DMS79 treated with DMSO at 0.1 percent for 48 hours (cell line): ENCODE data around the gene CACNA1I.

ENCODE experiments used
- DNase-seq: peaks from one replicate; lab custom pipeline; 2025; lab: John Stamatoyannopoulos, UW

Gene CACNA1I

DNA sequence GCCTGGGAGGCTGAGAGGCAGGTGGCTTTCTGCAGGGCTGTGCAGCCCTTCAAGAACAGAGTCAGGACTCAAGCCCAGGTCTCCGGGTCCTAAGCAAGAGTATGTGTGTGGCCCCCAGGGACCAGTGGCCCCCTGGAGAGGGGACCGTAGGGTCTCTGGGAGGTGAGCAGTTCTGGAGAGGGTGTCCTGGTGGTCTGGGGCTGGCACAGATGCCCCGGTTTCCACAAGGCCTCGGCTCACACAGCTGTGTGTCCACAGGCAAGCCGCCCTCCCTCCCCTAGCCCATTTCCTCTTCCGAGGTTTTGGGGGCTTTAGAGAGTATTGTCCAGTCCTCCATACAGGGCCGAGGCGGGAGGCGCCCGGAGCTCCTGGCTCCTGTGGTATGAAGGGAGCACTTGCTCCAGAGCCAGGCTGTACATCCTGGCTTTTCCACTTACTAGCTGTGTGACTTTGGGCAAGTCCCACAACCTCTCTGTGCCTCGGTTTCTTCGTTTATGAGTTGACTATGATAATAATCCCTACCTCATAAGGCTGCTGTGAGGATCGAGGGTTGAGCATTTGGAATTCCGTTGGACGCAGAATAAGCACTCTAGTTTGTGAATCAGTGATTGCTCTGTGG, 34.6 kb upstream of the CACNA1I start:
- DNase-seq = no peak

DNA sequence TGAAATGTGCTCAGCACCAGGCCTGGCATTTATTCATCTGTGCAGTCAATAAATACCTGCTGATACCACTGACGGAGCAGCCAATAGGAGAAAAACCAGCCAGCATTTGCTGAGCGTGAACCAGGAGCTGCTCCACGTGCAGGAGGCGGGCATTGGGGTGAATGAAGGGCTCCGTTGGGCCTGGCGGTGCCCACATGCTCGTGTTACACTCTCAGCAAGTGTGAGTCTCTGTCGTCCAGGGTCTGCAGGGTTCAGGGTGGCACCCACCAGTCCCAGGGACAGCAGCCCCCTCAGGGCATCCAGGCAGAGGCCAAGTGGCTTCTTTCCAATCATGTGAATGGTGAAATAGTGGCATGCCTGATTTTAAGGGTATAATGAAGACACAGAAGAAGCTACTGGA, 33.8 kb upstream of the CACNA1I start:
- DNase-seq = no peak

DNA sequence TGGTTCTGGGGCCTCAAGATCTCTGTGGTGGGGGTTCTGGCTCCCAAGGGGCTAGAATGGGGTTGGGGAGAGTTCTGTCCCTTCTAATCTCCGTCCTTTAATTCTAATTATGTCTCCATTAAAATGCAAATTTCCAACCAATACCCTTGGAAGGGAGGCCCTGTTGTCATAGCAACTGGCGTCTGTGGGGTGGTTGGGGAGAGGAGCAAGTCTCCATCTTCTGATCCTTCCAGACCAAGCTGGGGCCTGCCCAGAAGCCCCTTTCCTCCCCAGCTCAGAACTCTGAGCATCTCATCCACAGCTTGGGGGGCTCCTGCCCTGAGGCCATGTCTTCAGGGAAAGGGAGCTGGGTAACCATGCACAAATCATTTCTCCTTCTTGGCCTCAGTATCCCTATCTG, 32.6 kb upstream of the CACNA1I start:
- DNase-seq = no peak

DNA sequence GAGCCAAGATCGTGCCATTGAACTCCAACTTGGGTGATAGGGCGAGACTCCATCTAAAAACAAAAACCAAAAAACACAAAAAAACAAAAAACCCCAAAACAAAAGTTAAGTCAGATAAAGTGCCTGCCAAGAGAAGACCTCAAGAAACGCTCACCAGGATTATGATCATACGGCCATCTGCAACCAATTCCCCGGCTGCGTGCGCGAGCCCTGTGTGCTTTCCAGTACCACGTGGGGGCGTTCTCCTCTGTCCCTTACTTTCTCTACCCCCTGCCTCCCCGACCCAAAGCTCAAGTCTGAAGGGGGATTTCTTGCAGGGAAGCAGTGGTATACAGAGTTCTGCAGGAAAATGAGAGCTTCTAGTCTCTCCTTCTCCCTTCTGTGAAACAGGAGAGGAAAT, 27.5 kb upstream of the CACNA1I start:
- no peak for DNase-seq

DNA sequence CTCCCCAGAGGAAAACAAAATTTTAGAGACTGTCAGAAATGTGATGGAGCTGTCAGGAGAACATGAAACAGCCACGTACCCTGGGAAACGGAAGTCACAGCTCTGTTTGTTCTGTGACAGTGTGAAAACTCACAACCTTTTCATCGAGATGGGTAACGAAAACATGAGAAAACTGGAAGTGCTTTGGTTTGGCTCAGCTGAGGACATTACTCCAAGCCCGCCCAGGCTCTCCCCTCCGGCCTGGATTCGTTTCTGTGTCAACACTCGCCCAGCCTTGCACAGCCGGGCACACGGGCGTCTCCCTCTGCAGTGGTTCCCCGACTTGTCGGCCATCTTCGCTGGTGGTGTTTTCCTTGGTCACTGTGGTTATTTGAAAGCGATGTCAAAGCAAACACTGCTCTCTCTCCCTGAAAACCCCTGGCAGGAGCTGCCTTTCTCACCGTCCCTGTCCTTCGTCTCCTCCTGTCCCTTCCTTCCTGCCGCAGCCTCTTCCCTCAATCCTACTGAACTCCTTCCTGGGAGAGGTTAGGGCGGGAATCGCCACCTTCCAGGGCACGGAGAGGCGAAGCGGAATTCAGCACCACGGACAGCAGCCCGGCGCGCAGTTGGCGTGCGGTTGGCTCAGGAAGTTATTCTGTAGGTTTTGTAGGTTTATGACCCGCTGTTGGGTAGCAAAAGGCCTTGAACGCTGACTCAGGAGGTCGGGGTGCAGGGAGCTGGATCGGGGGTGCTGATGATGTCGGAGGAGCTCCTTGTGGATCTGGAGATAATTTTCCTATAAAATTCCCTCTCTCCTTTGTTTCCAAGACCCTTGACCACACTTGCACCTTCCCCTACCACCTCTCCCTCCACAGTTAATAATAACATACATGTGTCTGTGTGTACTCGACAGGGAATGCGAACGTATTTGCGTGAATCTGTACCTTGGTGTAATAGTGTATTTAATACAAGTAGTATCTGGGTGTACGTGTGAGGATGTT, 24.9 kb upstream of the CACNA1I start:
- no peak for DNase-seq

DNA sequence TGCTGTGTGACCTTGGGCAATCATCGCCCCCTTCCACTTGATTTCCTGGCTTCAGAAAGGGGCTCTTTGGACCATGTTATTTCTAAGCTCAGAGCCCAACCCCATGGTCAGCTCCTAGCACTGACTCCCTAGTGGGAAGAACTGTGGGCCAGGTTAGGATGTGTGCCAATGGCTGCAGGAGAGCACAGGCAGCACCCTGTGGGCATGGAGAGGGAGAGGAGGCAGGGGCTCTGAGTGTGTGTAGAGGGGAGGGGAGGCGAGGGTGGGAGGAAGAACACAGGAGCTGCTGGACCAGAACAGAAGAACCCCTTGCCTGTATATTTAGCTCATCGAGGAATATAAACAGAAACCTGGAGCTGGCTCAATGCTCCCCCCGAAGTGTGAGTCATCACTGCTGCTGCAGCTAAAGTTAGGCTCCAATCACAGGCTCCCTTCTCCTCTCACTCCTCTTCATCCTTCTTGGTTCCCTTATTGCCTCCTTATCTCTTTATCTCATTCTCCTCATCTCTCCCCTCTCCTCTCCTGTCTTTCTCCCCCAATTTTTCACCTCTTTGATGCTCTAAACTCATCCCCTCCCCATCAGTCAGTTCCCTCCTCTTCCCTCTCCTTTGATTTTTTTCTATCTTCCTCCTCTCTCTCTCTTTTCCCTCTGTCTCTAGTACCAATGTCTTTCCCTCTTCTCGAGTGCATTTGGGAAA, 23.5 kb upstream of the CACNA1I start:
- peak; percentile 24 for DNase-seq

DNA sequence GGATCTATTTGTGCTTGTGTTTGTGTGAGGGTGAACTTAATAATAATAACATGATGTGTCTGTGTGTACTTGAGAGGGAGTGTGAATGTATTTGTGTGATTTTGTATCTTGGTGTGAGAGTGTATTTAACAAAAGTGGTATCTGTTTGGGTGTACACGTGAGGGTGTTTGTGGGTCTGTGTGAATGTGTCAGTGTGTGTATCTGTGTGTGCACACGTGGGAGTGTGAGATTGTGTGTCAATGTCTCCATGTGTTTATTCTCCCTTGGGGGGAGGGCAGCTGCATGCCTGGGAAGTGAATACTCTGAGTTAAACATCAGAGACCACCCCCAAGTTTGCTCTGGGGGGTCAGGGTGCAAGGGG, 23.0 kb upstream of the CACNA1I start:
- no peak for DNase-seq

DNA sequence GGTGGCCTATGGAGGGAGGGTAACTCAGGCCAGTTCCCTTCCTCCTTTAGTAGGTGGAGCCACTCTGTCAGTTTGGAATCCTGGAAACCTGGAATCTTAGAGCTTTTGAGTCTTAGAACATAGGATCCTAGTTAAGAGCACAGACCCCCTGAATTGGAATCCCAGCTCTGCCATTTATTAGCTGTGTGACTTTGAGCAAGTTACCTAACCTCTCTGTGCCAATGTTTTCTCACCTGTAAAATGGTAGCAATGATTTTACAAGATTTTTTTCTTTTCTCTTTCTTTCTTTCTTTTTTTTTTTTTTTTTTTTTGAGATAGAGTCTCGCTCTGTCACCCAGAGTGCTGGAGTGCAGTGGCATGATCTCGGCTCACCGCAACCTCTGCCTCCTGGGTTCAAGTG, 17.1 kb upstream of the CACNA1I start:
- DNase-seq = no peak

DNA sequence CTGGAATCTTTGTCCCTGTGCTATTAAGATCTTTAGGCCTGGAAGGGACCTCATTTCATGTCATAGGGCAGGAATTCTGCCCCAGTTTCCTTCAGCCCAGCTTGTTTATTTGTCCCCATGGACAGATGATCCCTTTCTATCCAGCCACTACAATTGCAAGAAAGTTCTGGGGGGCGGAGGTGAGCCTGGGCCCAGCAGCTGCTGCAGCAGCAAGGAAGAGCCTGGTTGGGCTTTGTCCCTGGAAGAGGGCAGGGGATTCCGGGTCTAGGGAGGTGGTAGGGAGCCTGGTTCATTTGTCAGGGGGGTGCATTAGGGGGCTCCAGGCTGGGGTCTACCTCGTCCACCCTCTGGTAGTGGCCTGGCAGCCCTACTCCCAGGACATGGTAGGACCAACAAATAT, 16.4 kb upstream of the CACNA1I start:
- no peak for DNase-seq

DNA sequence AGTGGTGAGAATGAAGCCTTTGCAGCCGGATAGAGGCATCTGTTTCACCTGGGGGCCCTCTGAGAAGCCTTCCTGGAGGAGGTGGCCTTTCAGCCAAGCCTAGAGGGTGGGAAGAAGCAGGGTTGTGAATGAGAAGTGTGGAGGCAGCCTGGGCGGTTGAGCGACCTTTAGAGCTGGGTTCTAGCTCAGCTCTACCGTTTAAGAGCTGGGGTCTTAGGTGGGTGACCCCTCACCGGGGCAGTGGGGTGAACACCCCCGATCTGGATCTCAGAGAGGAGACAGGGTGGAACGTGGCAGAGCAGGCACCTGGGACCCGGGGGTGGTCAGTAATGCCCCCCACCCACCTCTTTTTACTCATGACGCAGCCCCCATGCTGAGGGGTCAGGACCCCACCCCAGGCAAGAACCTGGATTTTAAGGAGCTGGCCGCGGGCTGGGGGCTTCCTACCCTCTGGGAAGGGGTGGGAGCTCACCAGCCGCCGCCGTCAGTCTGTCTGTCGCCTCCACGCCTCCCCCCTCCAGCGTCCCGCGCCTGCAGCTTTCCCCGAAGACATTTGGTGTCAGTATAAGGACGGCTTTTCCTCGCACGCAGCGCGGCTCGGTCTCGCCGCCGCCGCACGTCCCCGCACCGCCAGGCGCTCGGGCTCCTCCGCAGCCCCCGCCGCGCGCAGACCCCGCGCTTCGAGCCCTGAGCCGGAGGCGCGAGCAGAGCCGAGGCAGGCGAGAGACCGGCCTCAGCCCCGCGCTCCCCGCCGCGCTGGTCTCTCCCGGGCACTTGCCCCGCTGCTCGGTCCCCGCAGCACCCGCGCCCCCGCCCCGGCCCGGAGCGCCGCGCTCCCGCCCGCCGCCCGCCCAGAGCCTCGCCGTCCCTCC, 13.3 kb upstream of the CACNA1I start:
- DNase-seq = peak; percentile 19

DNA sequence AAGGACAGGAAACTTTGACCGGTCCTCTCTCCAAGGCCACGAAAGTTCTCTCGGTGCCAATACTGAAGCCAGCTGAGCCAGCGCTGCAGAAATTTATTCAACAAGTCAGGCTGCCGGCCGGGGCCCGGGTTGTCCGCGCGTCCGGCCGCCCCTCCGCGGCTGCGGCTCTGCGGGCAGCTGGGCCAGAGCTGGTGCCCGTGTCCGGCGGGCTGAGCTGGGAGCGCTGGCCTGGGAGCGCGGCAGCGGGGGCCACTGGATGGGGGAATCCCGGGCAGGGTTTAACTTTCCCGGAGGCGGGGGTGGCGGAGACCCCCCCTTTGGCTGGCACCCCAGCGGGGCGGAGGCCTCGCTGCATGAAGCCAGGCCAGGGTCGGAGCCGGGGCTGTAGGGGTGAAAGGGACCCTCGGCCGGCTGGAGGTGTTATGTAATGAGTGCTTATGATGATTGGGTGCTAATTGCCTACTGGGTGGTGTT, 12.3 kb upstream of the CACNA1I start:
- no peak for DNase-seq

DNA sequence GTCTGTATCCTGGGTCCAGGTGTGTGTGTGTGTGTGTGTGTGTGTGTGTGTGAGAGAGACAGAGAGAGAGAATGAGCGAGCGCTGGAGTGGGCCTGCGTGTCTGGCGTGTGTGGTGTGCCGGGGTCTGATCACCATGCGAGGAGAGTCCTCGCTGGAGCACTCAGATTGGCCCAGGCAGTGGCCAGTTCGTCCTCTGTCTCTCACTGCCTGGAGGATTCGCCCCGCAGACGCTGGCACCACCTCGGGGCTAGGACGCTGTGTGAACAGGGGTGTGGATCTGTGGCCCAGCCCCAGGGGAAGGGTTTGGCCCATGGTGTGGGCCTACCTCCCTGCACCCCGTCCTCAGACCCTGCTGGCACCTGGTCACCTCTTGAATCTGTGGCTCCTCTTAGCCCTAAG, 11.6 kb upstream of the CACNA1I start:
- no peak for DNase-seq

DNA sequence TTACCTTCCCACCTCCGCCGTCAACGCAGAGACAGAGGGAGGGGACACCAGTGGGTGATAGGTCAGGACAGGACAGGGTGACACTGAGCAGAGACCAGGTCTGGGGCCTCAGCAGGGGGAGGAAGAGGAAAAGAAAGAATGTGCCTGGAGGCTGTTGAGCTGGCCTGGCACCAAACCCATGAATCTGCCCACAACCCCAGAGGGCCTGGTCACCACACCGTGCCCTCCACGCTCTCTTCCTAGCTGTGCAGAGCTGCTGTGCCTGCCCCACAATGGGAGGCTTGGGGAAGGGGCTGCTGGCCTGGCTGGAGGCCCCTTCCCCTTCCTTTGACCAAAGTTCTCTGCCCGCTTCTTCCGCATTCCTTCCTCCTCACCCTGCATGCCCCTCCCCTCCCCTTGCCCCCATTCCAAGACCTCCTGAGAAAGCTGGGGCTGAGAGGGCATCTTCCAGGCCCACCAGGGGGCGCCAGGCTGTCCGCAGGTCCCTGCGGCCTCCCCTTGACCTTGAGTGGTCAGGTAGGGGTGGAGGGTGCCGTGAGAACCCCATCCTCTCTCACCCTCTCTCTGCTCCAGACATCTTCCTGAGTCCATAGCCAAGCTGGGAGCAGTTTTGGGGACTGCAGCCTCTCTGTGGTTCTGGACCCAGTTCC, 11.0 kb upstream of the CACNA1I start:
- DNase-seq = no peak

DNA sequence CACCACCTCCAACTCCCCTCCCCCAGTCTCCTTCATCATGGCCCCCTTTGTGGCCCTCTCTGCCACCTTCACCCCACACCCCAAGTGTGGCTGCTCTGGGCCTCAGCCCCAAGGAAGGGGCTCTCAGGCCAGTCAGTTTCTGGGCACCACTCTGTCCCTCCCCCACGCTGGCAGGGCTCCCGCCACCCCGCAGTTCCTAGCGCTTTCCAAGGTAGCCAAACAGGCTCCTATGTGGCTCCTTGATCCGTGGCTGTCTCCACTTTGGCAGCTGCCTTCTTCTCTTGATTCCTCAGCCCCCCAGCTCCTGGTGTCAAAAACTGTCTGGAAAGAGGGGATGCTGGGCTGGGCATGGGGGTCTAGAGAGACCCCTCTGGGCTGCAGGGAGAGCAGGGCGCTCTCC, 10.4 kb upstream of the CACNA1I start:
- no peak for DNase-seq

DNA sequence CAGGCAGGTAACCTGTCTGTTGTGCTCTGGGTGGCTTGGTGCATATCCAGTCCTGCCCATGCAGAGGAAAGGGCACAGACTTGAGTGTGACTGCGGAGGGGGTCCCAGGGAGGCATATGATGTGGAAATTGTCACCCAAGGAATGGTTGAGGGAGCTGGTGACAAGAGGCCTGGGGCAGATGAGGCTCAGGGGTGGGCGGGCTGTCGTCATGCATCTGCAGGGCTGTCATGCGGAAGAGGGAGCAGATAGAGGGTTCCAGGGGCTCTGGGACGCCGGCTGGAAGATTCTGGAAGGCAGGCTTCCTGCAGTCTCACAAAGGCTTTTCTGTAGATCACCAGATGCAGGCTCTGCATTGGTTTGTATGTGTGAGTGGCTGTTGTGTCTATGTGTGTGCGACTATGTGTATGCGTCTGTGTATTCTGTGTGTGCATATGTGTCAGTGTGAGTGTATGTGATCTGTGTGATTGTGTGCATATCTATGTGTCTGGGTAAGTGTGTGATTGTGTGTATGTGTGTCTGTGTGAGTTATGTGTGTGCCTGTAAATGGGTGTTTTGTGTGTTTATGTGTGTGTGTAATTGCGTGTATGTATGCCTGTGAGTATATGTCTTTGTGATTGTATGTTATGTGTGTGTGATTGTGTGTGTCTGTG, 7.6 kb upstream of the CACNA1I start:
- DNase-seq = no peak

DNA sequence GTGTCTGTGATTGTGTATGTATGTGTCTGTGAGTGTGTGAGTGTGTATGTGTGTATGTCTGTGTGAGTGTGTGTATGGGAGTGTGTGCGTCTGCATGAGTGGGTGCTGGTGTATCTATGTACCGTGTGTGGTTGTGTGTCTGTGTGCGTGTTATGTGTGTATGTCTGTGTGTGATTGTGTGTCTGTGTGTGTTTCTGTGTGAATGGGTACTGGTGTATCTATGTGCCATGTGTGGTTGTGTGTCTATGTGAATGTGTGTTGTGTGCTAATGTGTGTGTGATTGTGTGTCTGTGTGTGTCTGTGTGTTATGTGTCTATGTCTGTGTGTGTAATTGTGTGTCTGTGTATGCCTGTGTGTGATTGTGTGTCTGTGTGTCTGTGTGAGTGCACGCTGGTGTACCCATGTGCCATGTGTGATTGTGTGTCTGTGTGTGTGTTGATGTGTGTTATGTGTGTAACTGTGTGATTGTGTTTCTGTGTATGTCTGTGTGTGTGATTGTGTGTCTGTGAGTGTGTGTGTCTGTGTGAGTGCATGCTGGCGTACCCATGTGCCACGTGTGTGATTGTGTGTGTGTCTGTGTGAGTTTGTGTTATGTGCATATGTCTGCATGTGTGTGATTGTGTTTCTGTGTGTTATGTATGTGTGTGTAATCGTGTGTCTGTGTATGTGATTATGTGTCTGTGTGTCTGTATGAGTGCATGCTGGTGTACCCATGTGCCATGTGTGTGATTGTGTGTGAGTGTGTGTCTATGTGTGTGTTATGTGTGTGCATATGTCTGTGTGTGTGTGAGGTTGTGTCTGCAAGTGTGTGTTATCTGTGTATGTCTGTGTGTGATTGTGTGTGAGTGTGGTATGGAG, 6.8 kb upstream of the CACNA1I start:
- no peak for DNase-seq

DNA sequence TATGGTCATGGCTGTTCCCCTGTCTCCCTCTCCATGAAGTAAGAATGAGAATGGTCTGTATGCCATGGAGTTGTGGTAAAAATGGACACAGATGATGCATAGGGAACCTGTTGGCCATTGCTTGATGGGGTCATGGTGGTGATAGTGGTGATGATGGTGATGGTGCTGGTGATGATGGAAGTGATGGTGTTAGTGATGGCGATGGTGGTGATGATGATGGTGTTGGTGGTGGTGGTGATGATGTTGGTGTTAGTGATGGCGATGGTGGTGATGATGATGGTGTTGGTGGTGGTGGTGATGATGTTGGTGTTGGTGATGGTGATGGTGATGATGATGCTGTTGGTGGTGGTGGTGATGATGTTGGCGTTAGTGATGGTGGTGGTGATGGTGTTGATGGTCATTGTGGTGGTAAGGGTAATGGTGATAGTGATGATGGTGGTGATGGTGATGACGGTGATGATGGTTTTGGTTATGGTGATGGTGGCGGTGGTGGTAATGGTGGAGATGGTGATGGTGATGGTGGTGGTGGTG, 5.1 kb upstream of the CACNA1I start:
- no peak for DNase-seq

DNA sequence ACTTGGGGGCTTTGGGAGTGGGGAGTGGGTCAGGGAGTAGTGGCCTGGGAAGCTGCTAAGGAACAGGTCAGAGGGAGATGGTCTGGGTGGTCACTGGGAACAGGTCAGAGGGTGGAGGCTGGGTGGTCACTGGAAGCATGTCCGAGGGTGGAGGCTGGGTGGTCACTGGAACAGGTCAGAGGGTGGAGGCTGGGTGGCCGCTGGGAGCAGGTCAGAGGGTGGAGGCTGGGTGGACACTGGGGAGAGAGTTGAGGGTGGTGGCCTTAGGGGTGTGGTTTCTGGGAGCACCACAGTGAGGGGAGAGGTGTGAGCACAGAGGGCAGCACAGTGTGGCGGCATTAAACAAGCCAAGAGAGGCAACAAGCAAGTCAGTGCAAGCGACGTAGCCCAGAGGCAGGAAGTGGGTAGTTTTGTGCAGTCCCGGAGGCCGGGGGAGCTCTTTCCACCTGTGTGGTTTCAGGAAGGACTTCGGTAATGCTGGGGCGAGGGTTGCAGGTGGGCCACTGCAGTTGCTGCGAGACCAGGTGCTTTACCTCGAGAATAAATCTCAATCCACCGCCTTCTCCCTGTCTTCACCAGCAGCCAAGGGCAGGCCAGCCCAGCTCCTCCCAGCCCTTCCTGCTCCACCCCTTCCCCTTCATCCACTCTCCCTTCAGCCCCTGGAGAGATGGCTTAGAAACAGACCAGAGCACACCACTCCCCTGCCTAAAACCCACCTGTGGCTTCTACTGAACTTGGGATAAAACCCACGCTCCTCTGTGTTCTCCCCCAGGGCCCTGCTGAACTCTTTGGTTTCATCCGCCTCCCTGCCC, 3.2 kb upstream of the CACNA1I start:
- no peak for DNase-seq
